Measurements from ENCODE around the gene RBM11. TPM values are rescaled to one million over a fixed set of nuclear protein-coding genes. Genes with fewer than 3 reads are reported as not detected.
"Not testable (repeated sequence)": the region's sequence is repeated elsewhere in the genome, so short reads cannot be mapped to it uniquely, and the experiment has no call there.

The RBM11 gene
- total RNA-seq = under 1 TPM in 2 of 6 experiments, not detected in 4; 0.24 to 0.37 TPM
- long read RNA-seq = 0 reads

- intact Hi-C loops (cut with DNase I) = no loop called here
- Histone ChIP-seq H3K4me1 (peaks cover 0 to 5% (median 2%) of the 10 kb centered on the region in 4 donors), H3K27me3 (no peaks in the 10 kb centered on the region), H3K36me3 (no peaks in the 10 kb centered on the region), H3K9me3 (no peaks in the 10 kb centered on the region), H3K27ac (no peak within 1 kb of the TSS), H3K4me3 (peak within 1 kb of the TSS; percentile 26 to 54 (median 44))
- 5% methylated on average over 34 of the region's 55 CpGs for WGBS (ENCODE audit: insufficient coverage, low coverage, low lambda C conversion rate, missing lambda C conversion rate)
- peak; percentile 86 to 94 (median 91) for ATAC-seq
- peak; percentile 54 to 59 (median 58) for DNase-seq
- TF ChIP-seq POLR2A (IDR thresholded peaks at IDR 0.05) (no peak), CTCF (IDR thresholded peaks at IDR 0.05) (no peak)
Measured at GRCh38 chr21:14215971-14216641, at the start of gene RBM11. Gene RBM11, plus strand, starts transcription at chr21:14216157. Its CDS starts 30 bp downstream, at chr21:14216187.

GRCh38 chr21:14166463-14167223 is 49.3 kb upstream of the RBM11 start:
- H3K4me3 ChIP-seq; ATAC-seq; H3K27me3 ChIP-seq; DNase-seq; H3K27ac ChIP-seq; intact Hi-C loops (cut with DNase I); H3K9me3 ChIP-seq; H3K36me3 ChIP-seq; H3K4me1 ChIP-seq: not testable (repeated sequence)
- WGBS (ENCODE audit: insufficient coverage, low coverage, low lambda C conversion rate, missing lambda C conversion rate) = 80% methylated on average over 8 of the region's 16 CpGs

GRCh38 chr21:14206222-14206621 is 9.7 kb upstream of the RBM11 start:
- DNase-seq (no peak), ATAC-seq (no peak)
- H3K9me3 ChIP-seq = no peaks in the 10 kb centered on the region
- no peak overlapping the region for H3K27ac ChIP-seq
- TF ChIP-seq CTCF (IDR thresholded peaks at IDR 0.05) (no peak), POLR2A (IDR thresholded peaks at IDR 0.05) (no peak)
- H3K4me3 ChIP-seq = no peak overlapping the region
- intact Hi-C loops (cut with DNase I) = no loop called here
- no peaks in the 10 kb centered on the region for H3K4me1 ChIP-seq
- no peaks in the 10 kb centered on the region for H3K27me3 ChIP-seq
- H3K36me3 ChIP-seq = no peaks in the 10 kb centered on the region

GRCh38 chr21:14210738-14211137 is 5.2 kb upstream of the RBM11 start, which contains the start of gene LIPI:
Gene LIPI, minus strand, starts transcription at chr21:14210955. Its CDS starts 110 bp downstream, at chr21:14210845.
- intact Hi-C loops (cut with DNase I) = no loop called here
- no peak for TF ChIP-seq POLR2A (IDR thresholded peaks at IDR 0.05)
- TF ChIP-seq CTCF (IDR thresholded peaks at IDR 0.05) = no peak
- Histone ChIP-seq H3K36me3 (no peaks in the 10 kb centered on the region), H3K27ac (no peak within 1 kb of the TSS), H3K4me3 (no peak within 1 kb of the TSS), H3K9me3 (no peaks in the 10 kb centered on the region), H3K27me3 (no peaks in the 10 kb centered on the region), H3K4me1 (no peaks in the 10 kb centered on the region)
- 29% methylated on average over 1 of the region's 1 CpG for WGBS (ENCODE audit: insufficient coverage, low coverage, low lambda C conversion rate, missing lambda C conversion rate)
- ATAC-seq = no peak
- no peak for DNase-seq

- Histone ChIP-seq H3K4me3 (no peak overlapping the region), H3K27ac (no peak overlapping the region), H3K4me1 (peaks cover 0 to 5% (median 2%) of the 10 kb centered on the region in 4 donors), H3K27me3 (no peaks in the 10 kb centered on the region), H3K36me3 (no peaks in the 10 kb centered on the region), H3K9me3 (no peaks in the 10 kb centered on the region)
- DNase-seq (no peak), ATAC-seq (no peak)
- TF ChIP-seq POLR2A (IDR thresholded peaks at IDR 0.05) (no peak), CTCF (IDR thresholded peaks at IDR 0.05) (no peak)
- intact Hi-C loops (cut with DNase I) = no loop called here
Measured at GRCh38 chr21:14213164-14213563, 2.8 kb upstream of the RBM11 start.
